Left ventricle myocardium inferior (tissue), 1 donor: ENCODE data around the gene COL26A1. TPM values are rescaled to one million over a fixed set of nuclear protein-coding genes. Genes with fewer than 3 reads are reported as not detected.

ENCODE experiments used
- DNase-seq: peaks from one replicate; pipeline ENCODE4 v3.0.0-alpha.2; 2020
- H3K27ac ChIP-seq: fragments of 200-600 bp; replicated peaks from 2 replicates; pipeline ENCODE4 v1.8.0; 2021
- H3K27me3 ChIP-seq: fragments of 200-600 bp; 2 replicates; pipeline ENCODE4 v1.8.0; 2021; ENCODE audit warnings: low read depth
- H3K36me3 ChIP-seq: fragments of 200-600 bp; 2 replicates; pipeline ENCODE4 v1.8.0; 2021
- H3K4me1 ChIP-seq: fragments of 200-600 bp; 2 replicates; pipeline ENCODE4 v1.8.0; 2021
- H3K4me3 ChIP-seq: fragments of 200-600 bp; 2 replicates; pipeline ENCODE4 v1.8.0; 2021; ENCODE audit warnings: mild to moderate bottlenecking, moderate library complexity
- H3K9me3 ChIP-seq: fragments of 200-600 bp; replicated peaks from 2 replicates; pipeline ENCODE4 v1.8.0; 2021
- CTCF ChIP-seq: fragments of 200-600 bp; IDR thresholded peaks from 2 replicates; pipeline ENCODE4 v1.8.0; 2021; ENCODE audit warnings: antibody characterized with exemption, mild to moderate bottlenecking, borderline replicate concordance
- intact Hi-C: fragments of 100-400 bp; cut with micrococcal nuclease; formaldehyde crosslinking; loops from one replicate; pipeline ENCODE4 v1.11.0; 2022
- long read RNA-seq: library from polyadenylated mRNA; unstranded; transcript quantifications from one replicate; pipeline ENCODE4 v2.0.0, GENCODE V29; 2021
- total RNA-seq: library from RNA; stranded (reverse); fragmentation: NEBNext Ultra II Directional; extraction: Animal tissue kit (Norgen Biotek cat#: 25700); gene quantifications from one replicate; pipeline ENCODE4 v1.2.1, GENCODE V29; 2021
- donor health status: DM: no; HTN: yes; CAD: no; lungs with severe emphysema.

Gene COL26A1
- total RNA-seq, result not detected
- long read RNA-seq, result 0 reads

GRCh38 chr7:101362334-101363195, at the start of gene COL26A1:
COL26A1 (plus strand) TSS chr7:101362875; CDS start chr7:101363033, 158 bp downstream.
- no peaks in the 10 kb centered on the region for H3K9me3 ChIP-seq
- peaks cover 18% of the 10 kb centered on the region for H3K4me1 ChIP-seq
- intact Hi-C loops, result no loop called here
- no peaks in the 10 kb centered on the region for H3K36me3 ChIP-seq
- peaks cover 48% of the 10 kb centered on the region for H3K27me3 ChIP-seq
- peak within 1 kb of the TSS; percentile 29 for H3K27ac ChIP-seq
- TF ChIP-seq CTCF, result no peak
- peak; percentile 24 for DNase-seq
- H3K4me3 ChIP-seq, result peak within 1 kb of the TSS; percentile 76

GRCh38 chr7:101315336-101315735, 47.3 kb upstream of the COL26A1 start:
- Histone ChIP-seq H3K27ac (no peak overlapping the region), H3K9me3 (peaks cover 19% of the 10 kb centered on the region), H3K4me3 (no peak overlapping the region), H3K4me1 (no peaks in the 10 kb centered on the region), H3K27me3 (peaks cover 2% of the 10 kb centered on the region), H3K36me3 (peaks cover 28% of the 10 kb centered on the region)
- TF ChIP-seq CTCF, result peak; percentile 64
- intact Hi-C loops, result no loop called here
- no peak for DNase-seq

GRCh38 chr7:101319401-101319800, 43.3 kb upstream of the COL26A1 start:
- Histone ChIP-seq H3K27ac (no peak overlapping the region), H3K4me1 (peaks cover 18% of the 10 kb centered on the region), H3K4me3 (no peak overlapping the region), H3K36me3 (peaks cover 28% of the 10 kb centered on the region), H3K9me3 (no peaks in the 10 kb centered on the region), H3K27me3 (no peaks in the 10 kb centered on the region)
- intact Hi-C loops, result no loop called here
- DNase-seq, result no peak
- no peak for TF ChIP-seq CTCF

- peak; percentile 42 for TF ChIP-seq CTCF
- Histone ChIP-seq H3K27me3 (peaks cover 6% of the 10 kb centered on the region), H3K4me1 (peaks cover 18% of the 10 kb centered on the region), H3K9me3 (no peaks in the 10 kb centered on the region), H3K27ac (peak within 1 kb of the TSS; percentile 86), H3K36me3 (peaks cover 17% of the 10 kb centered on the region), H3K4me3 (peak within 1 kb of the TSS; percentile 97)
- intact Hi-C loops, result no loop called here
- DNase-seq, result peak; percentile 92
Observed at GRCh38 chr7:101321491-101322401, 40.9 kb upstream of the COL26A1 start, which contains the start of gene IFT22. IFT22 (minus strand) TSS chr7:101321812; CDS start chr7:101321709, 103 bp downstream.

GRCh38 chr7:101328159-101328558, 34.5 kb upstream of the COL26A1 start:
- no peaks in the 10 kb centered on the region for H3K36me3 ChIP-seq
- DNase-seq, result no peak
- peaks cover 31% of the 10 kb centered on the region for H3K27me3 ChIP-seq

More at GRCh38 chr7:101328159-101328558, 34.5 kb upstream of the COL26A1 start:
- intact Hi-C loops, result no loop called here
- Histone ChIP-seq H3K4me1 (peaks cover 15% of the 10 kb centered on the region), H3K27ac (no peak overlapping the region), H3K9me3 (no peaks in the 10 kb centered on the region), H3K4me3 (no peak overlapping the region)
- no peak for TF ChIP-seq CTCF
